GM12878 (cell line): ENCODE measurements around the gene NPTX1.

Experiments
- ATF7 ChIP-seq: fragments of 450-650 bp; IDR thresholded peaks from 2 replicates; pipeline ENCODE4 v1.6.1; 2016; ENCODE audit warnings: low read depth, mild to moderate bottlenecking
- BHLHE40 ChIP-seq, 2 experiments: fragments of 450-650 bp in 1 of 2; IDR thresholded peaks; 2 replicates each; pipeline ENCODE4 v1.6.1; 2011 to 2017; ENCODE audit warnings: low read depth in 2 of 2, borderline replicate concordance in 1 of 2, improper control_type of control experiment in 1 of 2, low read length in 1 of 2, mild to moderate bottlenecking in 1 of 2
- CBFB ChIP-seq: IDR thresholded peaks from 2 replicates; pipeline ENCODE4 v1.6.1; 2016; ENCODE audit warnings: antibody characterized with exemption, low read depth
- CTCF ChIP-seq, 3 experiments: IDR thresholded peaks in 2 of 3; conservative IDR thresholded peaks in 1 of 3; 2 replicates each; pipeline ENCODE4 v1.5.1; 2011; ENCODE audit warnings: low read depth in 3 of 3, low read length in 3 of 3, mild to moderate bottlenecking in 3 of 3, control low read depth in 2 of 3, moderate library complexity in 2 of 3, inconsistent platforms in 1 of 3, mixed read lengths in 1 of 3; ENCODE audit not compliant: control insufficient read depth in 2 of 3, insufficient read depth in 1 of 3; ENCODE audit errors: extremely low read depth in 1 of 3
- EZH2 ChIP-seq: IDR thresholded peaks from 2 replicates; pipeline ENCODE4 v1.6.1; 2012; ENCODE audit warnings: low read depth, mild to moderate bottlenecking, control low read depth, inconsistent platforms, low read length, borderline replicate concordance; ENCODE audit not compliant: control insufficient read depth
- NFYB ChIP-seq: IDR thresholded peaks from 2 replicates; pipeline ENCODE4 v1.6.1; 2011; ENCODE audit warnings: low read depth, mild to moderate bottlenecking, low read length, improper control_type of control experiment, moderate library complexity; ENCODE audit not compliant: insufficient read depth
- POLR2AphosphoS5 ChIP-seq: IDR thresholded peaks from 2 replicates; pipeline ENCODE4 v1.6.1; 2011; ENCODE audit warnings: mild to moderate bottlenecking, low read length, inconsistent platforms
- REST ChIP-seq: IDR thresholded peaks from 2 replicates; pipeline ENCODE4 v1.6.1; 2012; ENCODE audit warnings: mild to moderate bottlenecking, low read depth, low read length
- SMC3 ChIP-seq: IDR thresholded peaks from 2 replicates; pipeline ENCODE4 v1.6.1; 2011; ENCODE audit warnings: low read length, improper control_type of control experiment, borderline replicate concordance
- ZBTB33 ChIP-seq: fragments of 450-650 bp; IDR thresholded peaks from 2 replicates; pipeline ENCODE4 v1.6.1; 2017; ENCODE audit warnings: mild to moderate bottlenecking
- ZNF207 ChIP-seq: fragments of 450-650 bp; IDR thresholded peaks from 2 replicates; pipeline ENCODE4 v1.6.1; 2014; ENCODE audit warnings: antibody characterized with exemption, mild to moderate bottlenecking, borderline replicate concordance
- ZNF274 ChIP-seq: IDR thresholded peaks from one replicate; pipeline ENCODE4 v1.8.0; 2011; ENCODE audit not compliant: insufficient read length, insufficient read depth

- no peak for TF ChIP-seq NFYB
- no peak for TF ChIP-seq ZNF207
- TF ChIP-seq CTCF (IDR thresholded peaks at IDR 0.05 in 2 of 3, conservative IDR thresholded peaks at IDR 0.05 in 1 of 3; ENCODE audit: control insufficient read depth in 2 of 3, extremely low read depth in 1 of 3, insufficient read depth in 1 of 3, low read depth in 3 of 3, low read length in 3 of 3), result no peak
- TF ChIP-seq CBFB, result no peak
- no peak for TF ChIP-seq ZBTB33
- no peak for TF ChIP-seq ZNF274
- no peak for TF ChIP-seq ATF7
- TF ChIP-seq EZH2, result no peak
- no peak for TF ChIP-seq POLR2AphosphoS5
- no peak for TF ChIP-seq BHLHE40 (IDR thresholded peaks at IDR 0.05; ENCODE audit: borderline replicate concordance in 1 of 2, low read depth in 2 of 2, low read length in 1 of 2)
- TF ChIP-seq REST, result no peak
- no peak for TF ChIP-seq SMC3
Observed at GRCh38 chr17:80433916-80434666, 42.3 kb downstream of the NPTX1 start.
